Measurements from ENCODE around the gene MVB12B.

DNA sequence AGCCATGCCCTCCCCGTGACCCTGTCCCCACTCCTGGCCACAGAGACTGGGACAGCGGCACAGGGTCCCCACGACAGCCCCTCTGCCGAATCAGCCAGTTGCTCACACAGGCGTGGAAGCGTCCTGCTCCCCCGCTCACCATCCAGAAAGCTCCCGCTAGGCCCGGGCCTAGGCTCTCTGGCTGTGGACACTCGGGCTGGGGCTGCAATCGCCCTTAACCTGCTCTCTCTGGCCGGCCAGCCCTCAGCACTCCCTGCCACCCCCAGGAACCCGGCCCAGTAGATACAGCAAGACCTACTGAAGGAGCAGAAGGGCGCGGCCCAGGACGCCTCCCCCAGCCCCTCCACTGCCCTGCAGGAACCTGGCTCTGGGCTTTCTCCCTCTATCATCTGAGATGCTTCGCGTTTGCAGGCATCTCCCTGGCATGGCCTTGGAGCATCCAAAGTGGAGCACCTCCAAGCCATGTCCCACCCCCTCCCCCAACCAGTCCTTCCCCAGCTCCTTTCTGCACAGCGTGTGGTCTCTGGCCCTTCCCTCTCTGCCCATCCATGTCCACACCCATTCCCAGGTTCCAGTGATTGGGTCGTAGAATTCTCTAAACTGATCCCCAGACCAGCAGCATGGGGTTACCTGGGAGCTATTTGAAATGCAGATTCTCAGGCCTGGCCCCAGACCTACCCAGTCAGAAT, 173.4 kb downstream of the MVB12B start:
- TF ChIP-seq, protein P1, sequence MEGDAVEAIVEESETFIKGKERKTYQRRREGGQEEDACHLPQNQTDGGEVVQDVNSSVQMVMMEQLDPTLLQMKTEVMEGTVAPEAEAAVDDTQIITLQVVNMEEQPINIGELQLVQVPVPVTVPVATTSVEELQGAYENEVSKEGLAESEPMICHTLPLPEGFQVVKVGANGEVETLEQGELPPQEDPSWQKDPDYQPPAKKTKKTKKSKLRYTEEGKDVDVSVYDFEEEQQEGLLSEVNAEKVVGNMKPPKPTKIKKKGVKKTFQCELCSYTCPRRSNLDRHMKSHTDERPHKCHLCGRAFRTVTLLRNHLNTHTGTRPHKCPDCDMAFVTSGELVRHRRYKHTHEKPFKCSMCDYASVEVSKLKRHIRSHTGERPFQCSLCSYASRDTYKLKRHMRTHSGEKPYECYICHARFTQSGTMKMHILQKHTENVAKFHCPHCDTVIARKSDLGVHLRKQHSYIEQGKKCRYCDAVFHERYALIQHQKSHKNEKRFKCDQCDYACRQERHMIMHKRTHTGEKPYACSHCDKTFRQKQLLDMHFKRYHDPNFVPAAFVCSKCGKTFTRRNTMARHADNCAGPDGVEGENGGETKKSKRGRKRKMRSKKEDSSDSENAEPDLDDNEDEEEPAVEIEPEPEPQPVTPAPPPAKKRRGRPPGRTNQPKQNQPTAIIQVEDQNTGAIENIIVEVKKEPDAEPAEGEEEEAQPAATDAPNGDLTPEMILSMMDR (conservative IDR thresholded peaks at IDR 0.05 in 1 of 2, IDR thresholded peaks at IDR 0.05 in 1 of 2; ENCODE audit: low read depth in 1 of 2, low read length in 2 of 2), result no peak
- no peak for TF ChIP-seq EZH2 (IDR thresholded peaks at IDR 0.05; ENCODE audit: low read length, missing control alignments)

All from fibroblast of lung (primary cell).